ENCODE results near the gene PTOV1.
A peak's percentile ranks its signal among the peaks of the same experiment; 100 is the strongest.

PTOV1 gene

DNA sequence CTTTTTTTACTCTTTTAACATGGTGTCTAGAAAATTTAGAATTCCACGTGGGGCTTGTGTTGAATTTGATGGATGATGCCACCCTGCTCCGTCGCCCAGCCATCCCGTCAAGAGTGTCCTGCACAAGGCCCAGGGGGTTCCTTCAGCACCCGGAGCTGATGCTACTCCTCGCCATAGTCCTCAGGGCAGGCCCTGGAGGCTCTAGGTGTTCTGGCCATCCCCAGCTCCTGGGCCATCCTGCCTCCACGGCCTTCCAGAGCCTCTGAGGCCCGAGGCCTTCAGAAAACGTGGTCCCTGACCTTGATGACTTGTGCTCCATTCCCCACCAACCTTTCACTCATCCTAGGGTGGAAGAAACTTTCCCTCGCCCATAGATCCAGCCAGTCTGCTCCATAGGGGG is 22.9 kb downstream of the PTOV1 start:
- no peak for DNase-seq (ENCODE audit: low read depth in 2 of 2, low spot score in 1 of 2)

DNA sequence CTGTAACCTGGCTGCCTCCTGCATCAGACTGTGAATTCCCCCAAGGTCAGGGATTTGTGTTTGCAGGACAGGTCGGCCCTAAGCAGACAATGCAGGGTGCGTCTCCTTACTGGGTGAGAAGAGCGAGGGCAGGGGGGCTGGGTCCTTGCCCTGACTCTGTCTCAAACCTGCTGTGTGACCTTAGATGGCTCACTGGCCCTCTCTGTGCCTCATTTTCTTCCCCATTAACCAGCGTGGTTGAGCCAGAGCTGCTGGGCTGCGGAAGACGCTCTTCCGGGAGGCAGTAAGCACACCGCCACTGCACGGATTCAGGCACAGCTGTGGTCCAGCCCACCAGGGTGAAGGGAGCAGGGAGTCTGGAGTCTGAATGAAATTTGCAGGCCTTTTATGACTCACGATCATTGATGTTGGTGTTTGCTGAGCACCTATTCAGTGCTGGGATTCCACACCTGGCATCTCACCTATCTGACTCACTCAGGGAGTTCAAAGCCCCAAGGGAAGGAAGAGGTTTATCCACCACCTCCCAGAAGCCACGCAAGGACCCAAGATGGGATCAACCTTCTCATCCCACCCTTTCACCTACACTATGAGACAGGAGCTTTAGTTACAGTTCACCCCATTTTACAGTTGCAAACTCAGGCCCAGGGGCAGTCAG is 23.7 kb downstream of the PTOV1 start:
- DNase-seq (ENCODE audit: low read depth in 2 of 2, low spot score in 1 of 2): no peak

DNA sequence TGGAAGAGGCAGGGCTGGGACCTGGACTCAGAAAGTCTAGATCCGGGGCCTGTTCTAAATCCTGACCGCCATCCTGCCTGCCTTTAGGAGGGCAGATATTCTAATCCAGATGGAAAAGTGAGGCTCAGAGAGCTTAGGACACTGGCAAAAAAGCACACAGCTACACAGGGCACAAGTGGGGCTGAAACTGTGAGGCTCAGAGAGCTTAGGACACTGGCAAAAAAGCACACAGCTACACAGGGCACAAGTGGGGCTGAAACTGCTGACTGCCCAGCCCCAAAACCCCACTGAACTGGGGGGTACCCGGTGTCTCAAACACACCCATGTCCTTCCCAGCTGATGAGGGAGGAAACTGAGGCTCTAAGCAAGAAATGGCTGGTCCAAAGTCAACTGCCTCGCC is 24.2 kb downstream of the PTOV1 start:
- no peak for DNase-seq (ENCODE audit: low read depth in 2 of 2, low spot score in 1 of 2)

- DNase-seq (ENCODE audit: low read depth in 2 of 2, low spot score in 1 of 2): peak in 1 of 2 donors; percentile 36
These were observed 25.0 kb downstream of the PTOV1 start for GRCh38 chr19:49875857-49876421.

DNA sequence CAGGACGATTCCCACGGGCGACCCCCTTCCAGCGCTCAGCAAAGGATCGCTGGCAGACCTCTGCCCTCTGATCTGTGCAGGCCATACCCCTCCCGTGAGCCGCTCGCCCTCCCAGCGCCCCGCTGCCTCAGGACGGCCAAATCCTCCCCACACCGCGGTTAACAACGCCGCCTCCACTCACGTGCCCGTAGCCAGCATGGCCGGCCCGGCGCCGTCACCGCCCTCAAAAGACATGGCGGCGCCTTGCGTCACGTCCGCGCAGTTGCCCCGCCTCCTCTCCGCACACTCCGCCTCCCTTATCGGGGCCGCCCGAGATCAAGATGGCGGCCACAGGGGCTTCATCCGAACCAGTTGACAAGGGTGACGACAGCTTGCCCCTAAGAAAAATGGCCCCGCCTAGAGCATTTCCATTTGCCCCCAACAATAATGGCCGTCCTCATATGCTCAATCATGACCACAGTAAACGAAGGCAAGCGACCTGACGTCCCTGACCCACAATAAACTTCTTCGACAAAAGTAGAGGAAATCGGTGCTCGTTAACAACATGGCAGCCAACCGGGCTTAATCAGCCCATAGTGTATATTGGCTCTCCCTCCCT is 25.6 kb downstream of the PTOV1 start:
- peak; percentile 96 for DNase-seq (ENCODE audit: low read depth in 2 of 2, low spot score in 1 of 2)

- DNase-seq (ENCODE audit: low read depth in 2 of 2, low spot score in 1 of 2): peak; percentile 93 to 98
These were observed 26.3 kb downstream of the PTOV1 start, which contains the start of the genes AKT1S1 and TBC1D17 for GRCh38 chr19:49877020-49877878. TSS of gene AKT1S1 (minus strand) at chr19:49877355. CDS start at chr19:49873295, 4,060 bp downstream. TSS of gene TBC1D17 (plus strand) at chr19:49877702. CDS start at chr19:49877724, 22 bp downstream.

- DNase-seq (ENCODE audit: low read depth in 2 of 2, low spot score in 1 of 2): peak; percentile 95 to 96
These were observed 27.2 kb downstream of the PTOV1 start for GRCh38 chr19:49877879-49878743.

- no peak for DNase-seq (ENCODE audit: low read depth in 2 of 2, low spot score in 1 of 2)
These were observed 27.7 kb downstream of the PTOV1 start for GRCh38 chr19:49878744-49879070.

- DNase-seq (ENCODE audit: low read depth in 2 of 2, low spot score in 1 of 2): no peak
These were observed 28.4 kb downstream of the PTOV1 start for GRCh38 chr19:49879243-49879963.

DNA sequence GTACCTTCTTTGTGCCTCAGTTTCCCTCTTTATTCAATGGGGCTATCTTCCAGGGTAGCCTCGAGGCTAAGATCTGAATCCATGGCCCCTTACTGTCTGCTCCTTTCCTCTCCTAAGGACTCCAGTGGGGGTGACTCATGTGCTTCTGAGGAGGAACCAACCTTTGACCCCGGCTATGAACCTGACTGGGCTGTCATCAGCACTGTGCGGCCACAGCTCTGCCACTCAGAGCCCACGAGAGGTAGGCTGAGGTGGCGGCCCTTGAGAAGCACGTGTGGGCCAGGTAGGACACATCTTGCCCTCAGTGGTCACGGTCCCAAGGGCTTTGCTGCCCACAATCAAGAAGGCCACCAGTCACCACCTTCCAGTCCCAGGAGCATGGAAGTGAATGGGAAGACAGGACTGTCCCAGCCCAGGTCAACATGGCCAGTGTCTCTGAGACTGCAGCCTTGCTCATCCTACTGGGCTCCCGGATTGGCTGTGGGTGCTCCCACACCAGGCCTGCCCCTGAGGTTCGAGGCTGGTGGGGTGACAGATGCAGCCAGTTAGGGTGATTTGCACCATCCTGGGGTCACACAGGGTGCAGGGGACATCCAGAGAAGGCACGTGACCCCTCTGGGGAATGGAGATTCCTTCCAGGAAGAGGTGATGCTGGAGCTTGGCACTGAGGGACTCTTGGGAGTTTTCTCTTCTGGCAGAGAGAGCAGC is 29.4 kb downstream of the PTOV1 start:
- DNase-seq (ENCODE audit: low read depth in 2 of 2, low spot score in 1 of 2): no peak

GRCh38 chr19:49881186-49881585 is 30.2 kb downstream of the PTOV1 start:
- DNase-seq (ENCODE audit: low read depth in 2 of 2, low spot score in 1 of 2): no peak

DNA sequence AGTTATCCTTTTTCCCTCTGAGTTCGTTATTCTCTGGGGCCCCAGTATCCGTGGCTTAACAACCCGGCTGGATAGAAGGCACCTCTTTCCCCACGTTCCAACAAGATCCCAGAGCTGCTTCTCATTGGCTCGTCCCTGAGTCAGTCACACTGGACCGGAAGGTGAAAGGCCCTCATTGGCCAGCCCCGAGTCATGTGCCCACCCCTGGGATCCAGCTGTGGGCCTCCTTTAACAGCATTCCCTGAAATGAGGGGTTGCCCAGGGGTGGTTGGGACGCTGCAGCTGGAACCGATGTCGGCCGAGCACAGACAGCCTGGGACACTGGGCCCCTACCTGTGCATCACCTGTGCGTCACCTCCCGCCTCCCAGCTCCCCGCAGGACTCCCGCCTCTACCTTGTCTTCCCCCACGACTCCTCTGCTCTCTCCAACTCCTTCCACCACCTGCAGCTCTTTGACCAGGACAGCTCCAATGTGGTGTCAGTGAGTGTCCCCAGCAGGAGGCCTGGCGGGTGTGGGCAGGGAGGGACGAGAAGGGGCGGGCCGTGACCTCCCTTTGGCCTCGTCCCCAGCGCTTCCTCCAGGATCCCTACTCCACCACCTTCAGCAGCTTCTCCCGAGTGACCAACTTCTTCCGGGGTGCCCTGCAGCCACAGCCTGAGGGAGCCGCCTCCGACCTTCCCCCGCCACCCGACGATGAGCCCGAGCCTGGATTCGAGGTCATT is 30.9 kb downstream of the PTOV1 start:
- DNase-seq (ENCODE audit: low read depth in 2 of 2, low spot score in 1 of 2): no peak

DNA sequence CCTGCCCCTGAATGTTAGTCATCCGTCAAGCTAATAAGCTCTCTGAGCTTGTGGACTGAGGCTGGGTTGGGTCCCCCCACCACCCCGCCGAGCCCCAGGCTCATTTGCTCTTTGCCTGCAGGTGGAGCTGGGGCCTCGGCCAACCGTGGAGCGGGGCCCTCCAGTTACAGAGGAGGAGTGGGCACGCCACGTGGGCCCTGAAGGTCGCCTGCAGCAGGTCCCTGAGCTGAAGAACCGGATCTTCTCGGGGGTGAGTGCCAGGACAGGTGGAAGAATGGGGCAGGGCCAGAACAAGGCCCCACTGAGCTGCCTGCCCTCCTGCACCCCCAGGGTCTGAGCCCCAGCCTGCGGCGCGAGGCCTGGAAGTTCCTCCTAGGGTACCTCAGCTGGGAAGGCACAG is 31.7 kb downstream of the PTOV1 start:
- DNase-seq (ENCODE audit: low read depth in 2 of 2, low spot score in 1 of 2): no peak

- no peak for DNase-seq (ENCODE audit: low read depth in 2 of 2, low spot score in 1 of 2)
These were observed 32.1 kb downstream of the PTOV1 start for GRCh38 chr19:49883094-49883493.

- no peak for DNase-seq (ENCODE audit: low read depth in 2 of 2, low spot score in 1 of 2)
These were observed 33.1 kb downstream of the PTOV1 start for GRCh38 chr19:49884109-49884508.

DNA sequence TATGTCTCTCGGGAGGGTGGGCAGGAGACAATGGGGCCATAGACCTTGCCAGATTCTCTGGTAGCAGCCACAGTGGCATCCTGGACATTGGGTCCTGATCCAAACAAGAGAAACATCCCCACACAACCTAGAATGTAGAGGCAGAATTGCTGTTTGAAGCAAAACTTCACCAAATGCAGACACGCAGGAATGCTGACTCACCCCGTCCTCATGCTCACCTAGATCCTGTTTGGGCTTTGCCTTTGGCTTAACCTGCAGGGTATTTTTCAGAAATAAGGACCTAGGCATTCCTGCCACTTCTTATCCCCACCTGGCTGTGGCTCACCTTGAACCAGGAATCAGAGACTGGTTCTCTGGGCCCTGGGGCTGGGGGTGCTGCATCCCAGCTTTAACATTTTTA is 33.8 kb downstream of the PTOV1 start:
- no peak for DNase-seq (ENCODE audit: low read depth in 2 of 2, low spot score in 1 of 2)

- DNase-seq (ENCODE audit: low read depth in 2 of 2, low spot score in 1 of 2): no peak
These were observed 36.2 kb downstream of the PTOV1 start for GRCh38 chr19:49887037-49887664.
